Sciatic nerve (tissue), 2 donors: ENCODE measurements around the gene IAH1. TPM values are rescaled to one million over a fixed set of nuclear protein-coding genes. Genes with fewer than 3 reads are reported as not detected.
"Not testable (repeated sequence)": the region's sequence is repeated elsewhere in the genome, so short reads cannot be mapped to it uniquely, and the experiment has no call there.

Experiments
- ATAC-seq: fragments of 200-7000 bp; cut with Tn5 transposase; one replicate; pipeline ENCODE4 v1.9.1; 2020; ENCODE audit warnings: mild to moderate bottlenecking, moderate library complexity
- DNase-seq: peaks from one replicate; pipeline ENCODE4 v3.0.0-alpha.2; 2020; ENCODE audit warnings: low spot score
- intact Hi-C: fragments of 100-400 bp; cut with DNase I; formaldehyde crosslinking; loops from one replicate; pipeline ENCODE4 v1.14.2; 2022
- total RNA-seq: library from RNA; stranded (reverse); fragmentation: NEBNext Ultra II Directional; extraction: Animal tissue kit (Norgen Biotek cat#: 25700); gene quantifications from one replicate; pipeline ENCODE4 v1.2.1, GENCODE V29; 2021
- donor health status: DM: no; HTN: no; CAD: no.
- donor health status: DM: no; HTN: no; CAD: no.

IAH1 gene
- total RNA-seq, 1 donor from 2014 or later = 55.6 TPM

DNA sequence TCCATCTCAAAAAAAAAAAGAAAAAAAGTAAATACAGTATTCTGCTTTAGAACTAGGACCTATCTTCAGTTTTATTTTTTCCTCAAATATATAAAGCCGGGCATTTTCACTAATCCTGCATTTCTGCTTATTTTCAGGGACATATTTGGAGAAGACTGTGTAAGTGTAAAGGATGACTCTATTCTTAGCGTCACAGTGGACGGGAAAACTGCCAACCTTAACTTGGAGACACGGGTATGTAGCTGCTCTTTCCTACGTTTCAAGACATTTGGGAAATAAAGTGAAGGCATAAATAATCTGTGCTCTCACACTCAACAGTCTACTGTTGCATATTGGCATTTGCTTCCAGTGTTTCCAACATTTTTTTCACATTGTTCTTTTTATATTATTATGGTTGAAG is 3.1 kb upstream of the IAH1 start:
- intact Hi-C loops = loop anchor here (2.0 kb wide), 1 partner anchor 48 kb away; the partner anchor contains the start of genes CPSF3 and ITGB1BP1
- ATAC-seq = no peak
- no peak for DNase-seq

DNA sequence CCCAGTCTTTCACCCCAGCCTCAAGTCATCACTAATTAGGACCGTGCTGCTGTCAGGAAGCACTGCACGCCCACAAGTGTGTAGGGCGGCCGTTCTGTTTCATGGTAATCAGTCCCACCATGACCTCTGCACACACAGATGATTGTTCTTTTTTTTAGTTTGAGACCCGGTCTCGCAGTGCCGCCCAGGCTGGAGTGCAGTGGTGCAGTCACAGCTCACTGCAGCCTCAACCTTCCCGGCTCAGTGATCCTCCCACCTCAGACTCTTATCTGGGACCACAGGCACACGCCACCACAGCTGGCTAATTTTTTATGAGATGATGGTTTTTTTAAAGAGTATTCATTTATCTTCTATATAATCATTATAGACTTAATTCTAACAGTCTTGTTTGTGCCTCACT is 1.8 kb upstream of the IAH1 start:
- intact Hi-C loops = no loop called here
- no peak for ATAC-seq
- DNase-seq = no peak

DNA sequence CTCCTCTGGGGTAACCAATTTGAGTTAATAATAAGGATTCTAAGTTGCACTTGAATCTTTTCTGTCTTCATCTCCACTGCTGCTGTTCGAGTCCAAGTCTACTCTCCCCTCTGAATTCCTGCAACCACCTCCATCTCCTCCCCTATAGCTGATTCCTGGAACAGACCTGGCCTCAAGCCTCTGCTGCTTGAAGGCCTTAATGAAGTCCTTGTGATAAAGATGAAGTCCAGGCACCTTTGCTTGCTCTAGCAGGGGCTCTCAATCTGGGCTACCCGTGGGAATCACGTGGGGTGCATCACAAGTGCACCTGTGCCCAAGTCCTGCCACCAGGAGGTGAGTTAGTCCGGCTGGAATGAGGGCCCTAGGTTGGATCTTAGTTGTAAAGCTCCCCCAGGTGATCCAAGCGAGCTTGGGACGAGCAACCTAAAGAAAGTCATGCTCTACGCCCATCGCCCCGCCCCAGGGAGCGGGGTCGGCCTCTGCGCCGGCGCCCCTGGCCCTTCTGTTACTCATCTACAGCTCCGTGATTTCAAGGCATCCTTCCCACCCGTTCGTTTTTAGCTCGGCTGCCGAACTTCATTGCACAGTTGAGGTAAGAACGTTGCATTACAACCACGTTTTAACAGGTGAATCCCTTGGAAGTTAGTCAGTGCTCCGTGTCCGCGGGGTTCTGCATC is 905 bp upstream of the IAH1 start:
- DNase-seq = no peak
- intact Hi-C loops = no loop called here
- peak; percentile 34 for ATAC-seq

DNA sequence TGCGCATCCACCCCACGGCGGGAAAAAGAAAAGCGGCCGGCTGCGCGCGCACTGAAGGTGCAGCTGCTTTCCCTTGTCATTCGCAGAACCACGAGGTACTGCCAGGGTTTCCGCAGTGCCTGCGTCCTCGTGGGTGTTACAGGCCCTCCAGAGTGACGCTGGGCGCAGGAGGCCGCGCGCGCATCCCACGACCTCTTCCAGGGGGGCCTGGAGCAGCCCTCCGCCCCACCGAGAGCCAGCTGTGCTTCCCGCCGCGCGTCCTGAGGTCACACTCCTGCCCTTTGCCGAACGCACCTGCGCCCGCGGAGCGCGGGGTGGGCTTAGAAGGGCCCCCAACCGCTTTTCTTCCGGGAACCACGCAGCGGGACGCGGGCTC is 378 bp upstream of the IAH1 start:
- DNase-seq = peak; percentile 71
- peak; percentile 73 for ATAC-seq
- intact Hi-C loops = no loop called here

DNA sequence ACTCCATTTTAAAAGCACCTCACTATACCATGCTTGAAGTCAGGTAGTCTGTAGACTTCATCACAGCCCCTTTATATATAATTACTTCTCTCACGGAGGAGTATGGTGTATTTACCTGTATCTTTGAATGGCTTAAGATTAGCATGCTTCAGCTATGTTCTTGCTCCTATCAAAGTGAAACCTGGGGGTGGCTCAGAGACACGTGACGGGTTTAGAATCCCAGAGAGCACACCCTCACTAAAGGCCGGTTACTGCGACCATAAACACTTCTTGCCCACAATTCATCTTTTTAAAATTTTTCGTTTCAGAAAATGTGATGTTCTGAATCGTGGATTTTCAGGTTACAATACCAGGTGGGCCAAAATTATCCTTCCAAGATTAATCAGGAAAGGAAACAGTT is 3.6 kb downstream of the IAH1 start:
- DNase-seq (no peak), ATAC-seq (no peak)
- intact Hi-C loops = no loop called here

DNA sequence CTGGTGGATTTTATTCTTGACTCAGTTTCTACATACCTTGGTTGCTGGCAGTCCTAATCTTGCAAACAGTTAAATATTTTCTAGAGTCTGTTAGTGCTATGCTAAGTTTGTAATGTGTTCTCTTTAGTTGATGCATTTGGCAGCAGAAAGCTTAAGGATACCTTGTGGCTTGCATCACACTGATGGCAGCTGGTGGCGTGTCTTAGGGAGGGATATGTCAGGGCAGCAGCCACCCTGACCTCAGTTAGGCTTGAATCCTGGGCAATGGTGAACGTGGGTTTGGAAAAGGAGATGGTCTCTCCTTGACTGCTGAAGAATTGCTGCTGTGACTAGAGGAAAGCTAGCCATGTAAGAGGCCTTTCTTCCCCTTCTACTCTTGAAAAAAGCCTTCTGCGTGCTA is 4.2 kb downstream of the IAH1 start:
- intact Hi-C loops = no loop called here
- DNase-seq (no peak), ATAC-seq (no peak)

DNA sequence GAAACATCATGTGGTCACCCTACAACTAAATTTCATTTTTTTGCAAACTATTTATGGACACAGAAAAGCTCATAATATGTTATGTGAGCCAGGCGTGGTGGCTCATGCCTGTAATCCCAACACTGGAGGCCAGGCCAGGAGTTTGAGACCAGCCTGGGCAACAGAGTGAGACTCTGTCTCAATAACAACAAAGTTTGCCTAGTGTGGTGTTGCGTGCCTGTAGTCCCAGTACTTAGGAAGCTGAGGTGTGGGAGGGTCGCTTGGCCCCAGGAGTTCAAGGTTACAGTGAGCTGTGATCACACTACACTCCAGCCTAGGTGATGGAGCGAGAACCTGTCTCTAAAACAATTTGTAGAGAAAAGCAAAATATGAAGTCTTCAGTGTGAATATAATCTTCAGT is 5.8 kb downstream of the IAH1 start:
- intact Hi-C loops = no loop called here
- ATAC-seq = no peak
- DNase-seq = no peak

DNA sequence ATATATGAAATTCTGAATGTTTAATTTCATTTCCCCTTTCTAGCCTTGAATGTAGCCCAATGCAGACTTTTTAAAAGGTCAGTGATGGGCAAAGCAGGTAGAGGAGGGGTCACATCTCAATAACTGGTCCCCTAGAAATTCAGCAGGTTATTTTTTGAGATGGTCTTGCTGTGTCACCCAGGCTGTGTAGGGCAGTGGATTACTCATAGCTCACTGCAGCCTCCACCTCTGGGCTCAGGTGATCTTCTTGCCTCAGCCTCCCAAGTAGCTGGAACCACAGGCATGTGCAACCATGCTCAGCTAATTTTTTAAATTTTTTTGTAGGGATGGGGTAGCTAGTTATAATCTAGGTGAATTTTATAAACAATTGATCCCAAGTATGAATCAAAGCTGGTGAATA is 8.8 kb downstream of the IAH1 start:
- intact Hi-C loops = no loop called here
- ATAC-seq (no peak), DNase-seq (no peak)

DNA sequence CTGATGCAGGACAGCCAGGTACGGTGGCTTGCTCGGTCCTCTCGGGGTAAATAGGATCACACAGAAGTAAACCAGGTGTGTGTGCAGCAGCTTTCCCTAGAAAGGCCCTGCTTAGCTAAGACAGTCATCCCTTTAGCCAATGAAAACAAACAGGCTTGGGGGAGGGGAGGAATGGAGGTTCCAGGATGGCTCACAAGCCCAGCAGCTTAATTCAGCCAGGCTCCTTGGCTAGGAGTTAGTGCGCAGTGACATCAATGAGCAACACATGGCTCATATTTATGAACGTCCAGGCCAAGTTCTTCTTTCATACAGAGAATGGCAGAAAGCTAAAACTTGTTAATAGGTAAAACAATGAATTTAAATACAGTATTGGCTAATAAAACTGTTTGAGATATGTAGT is 10.2 kb downstream of the IAH1 start:
- intact Hi-C loops = no loop called here
- DNase-seq (no peak), ATAC-seq (no peak)

DNA sequence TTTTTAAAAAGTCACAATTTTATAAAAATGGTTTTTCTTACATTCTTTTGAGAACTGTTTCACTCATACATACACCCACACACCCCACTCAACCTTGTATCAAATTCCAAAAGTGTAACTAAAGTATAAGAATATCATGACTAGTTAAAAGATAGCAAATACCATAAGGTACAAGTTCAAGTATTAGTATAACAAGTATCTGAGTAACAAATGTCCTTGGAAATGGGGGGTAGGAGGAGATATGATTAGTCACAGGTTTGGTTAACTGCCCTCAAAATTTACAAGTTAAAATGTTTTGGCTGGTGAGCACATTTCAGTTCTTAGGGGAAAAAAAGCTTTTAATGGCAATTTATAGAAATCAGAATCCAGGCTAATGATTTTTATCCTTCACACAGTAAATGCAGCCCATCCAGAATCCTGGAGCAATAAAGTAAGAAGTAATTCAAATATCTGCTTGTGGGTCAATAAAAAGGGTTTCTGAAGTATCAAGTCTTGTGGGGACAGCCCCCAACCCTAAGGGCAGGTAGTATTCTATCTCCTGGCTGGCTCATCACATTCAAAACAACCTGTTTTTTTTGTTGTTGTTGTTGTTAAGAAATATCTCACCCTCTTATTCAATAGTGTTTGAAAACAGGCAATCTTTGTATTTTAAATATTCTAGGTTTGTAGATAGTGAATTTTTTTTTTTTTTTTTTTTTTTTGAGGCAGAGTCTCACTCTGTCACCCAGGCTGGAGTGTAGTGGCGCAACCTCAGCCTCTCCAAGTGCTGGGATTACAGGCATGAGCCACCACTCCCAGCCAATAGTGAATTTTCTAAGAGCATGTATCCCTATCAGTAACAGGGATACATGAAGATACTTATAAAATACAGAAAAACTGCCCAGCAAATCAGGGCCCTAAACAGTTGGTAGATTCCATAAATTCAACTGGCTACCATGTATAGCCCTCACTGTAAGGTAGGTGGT is 14.5 kb downstream of the IAH1 start:
- intact Hi-C loops = no loop called here
- ATAC-seq (no peak), DNase-seq (no peak)

DNA sequence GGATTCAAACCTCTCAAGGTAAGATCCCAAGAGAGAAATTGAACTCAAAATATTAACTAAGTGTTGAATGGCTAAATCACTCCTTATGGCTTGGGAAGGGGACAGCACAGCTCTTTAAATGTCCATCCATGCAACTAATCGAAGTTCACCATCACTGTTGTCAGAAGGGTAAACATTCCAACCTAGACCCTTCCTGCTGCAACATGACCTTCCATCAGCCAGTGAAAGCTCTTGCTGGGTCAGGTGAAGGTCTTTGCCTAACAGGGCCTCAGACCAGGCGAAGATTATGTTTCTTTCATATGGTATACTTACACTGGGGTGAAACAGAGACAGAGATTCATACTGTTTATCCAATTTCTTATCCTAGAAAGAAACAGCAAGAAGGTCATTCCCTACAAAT is 16.4 kb downstream of the IAH1 start:
- intact Hi-C loops = no loop called here
- no peak for ATAC-seq
- DNase-seq = no peak

DNA sequence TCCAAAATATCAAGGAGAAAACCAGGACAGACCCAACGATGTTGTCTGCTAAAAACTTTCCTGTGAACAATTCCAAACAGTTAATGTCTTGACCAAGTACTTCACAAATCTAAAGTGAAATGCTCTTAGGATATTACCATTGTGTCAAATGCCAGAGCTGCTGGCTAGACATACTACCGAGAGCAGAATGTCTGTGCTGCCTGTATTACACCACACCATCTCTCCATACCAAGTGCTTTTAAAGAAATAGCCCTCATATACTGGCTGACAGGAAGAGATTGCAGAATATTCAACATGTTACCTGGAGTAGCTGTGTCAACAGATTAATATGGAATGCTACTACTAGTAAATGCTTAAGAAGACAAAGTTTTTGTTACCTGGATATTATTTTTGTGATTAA is 18.6 kb downstream of the IAH1 start:
- DNase-seq (no peak), ATAC-seq (no peak)
- intact Hi-C loops = no loop called here

DNA sequence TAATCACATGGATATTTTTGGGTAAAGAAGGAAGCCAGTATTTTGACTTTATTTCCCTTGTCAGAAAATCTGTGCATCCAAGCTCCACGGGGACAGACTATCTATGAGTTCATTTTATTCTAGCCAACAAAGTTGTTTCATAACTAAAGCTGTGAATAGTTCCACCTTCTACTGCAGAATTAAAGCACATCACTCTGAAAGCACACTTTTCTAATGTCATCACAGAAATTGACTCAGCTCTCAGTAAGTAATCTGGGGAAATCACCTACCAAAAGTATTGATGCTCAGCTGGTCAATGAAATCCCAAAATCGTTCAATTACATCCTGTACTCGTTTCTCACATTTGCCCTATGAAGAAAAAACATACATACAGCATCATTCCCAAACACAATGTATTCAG is 19.1 kb downstream of the IAH1 start:
- DNase-seq (no peak), ATAC-seq (no peak)
- intact Hi-C loops = no loop called here

DNA sequence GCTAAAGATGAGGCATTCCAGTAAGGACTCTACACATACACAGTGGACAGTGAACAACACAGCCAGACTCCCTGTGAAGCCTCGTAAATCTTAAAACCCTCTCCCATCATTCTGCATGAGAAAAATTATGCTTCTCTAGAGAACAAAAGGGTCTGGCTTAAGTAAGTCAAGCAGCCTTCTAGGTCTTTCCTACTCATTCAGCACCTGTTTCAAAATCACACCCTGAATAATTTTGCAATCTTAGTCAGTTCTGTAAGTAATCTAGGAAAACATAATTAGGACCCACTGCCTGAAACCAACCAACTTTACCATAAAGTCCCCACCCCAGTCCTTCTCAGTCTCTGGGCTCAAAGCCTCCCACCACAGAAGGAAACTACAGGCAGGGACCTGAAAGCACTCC is 19.7 kb downstream of the IAH1 start:
- ATAC-seq (no peak), DNase-seq (no peak)
- intact Hi-C loops = no loop called here

DNA sequence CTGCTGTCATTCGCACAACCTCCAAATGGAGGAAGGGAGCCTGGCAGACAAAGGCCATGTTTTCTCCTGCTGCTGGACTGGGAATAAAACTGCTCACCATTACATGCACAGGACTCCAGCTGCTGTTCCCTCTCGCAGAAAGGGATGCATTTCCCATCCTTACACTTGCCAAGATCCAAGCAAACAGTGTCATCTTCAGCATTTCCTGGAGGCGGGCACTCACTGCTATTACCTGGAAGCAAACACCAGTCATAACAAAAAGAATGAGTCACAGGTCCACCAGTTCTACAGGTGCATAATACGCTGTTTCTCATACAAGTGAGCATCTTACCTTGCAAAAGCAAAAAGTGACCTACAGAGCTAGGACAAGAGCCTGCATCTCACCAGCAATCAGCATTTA is 22.7 kb downstream of the IAH1 start:
- no peak for ATAC-seq

DNA sequence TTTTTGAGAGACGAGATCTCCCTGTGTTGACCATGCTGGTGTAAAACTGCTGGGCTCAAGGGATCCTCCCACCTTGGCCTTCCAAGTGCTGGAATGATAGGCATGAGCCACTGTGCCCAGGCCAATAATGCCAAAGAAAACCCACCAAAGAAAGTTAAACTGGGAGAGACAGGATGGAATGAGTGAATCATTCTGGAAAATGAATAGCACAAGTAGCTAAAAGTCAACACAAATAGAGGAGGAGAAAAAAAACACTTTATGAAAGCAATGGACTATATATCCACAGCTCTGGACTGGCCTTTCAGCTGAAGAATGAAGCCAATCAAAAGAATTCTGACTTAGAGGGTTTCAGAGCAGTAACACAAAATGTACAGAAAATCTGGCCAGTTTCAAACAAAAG is 23.9 kb downstream of the IAH1 start:
- ATAC-seq (no peak), DNase-seq (no peak)
- intact Hi-C loops = no loop called here

More for the DNA sequence above, 22.7 kb downstream of the IAH1 start:
- intact Hi-C loops = loop anchor here (2.0 kb wide), 1 partner anchor 50 kb away; no protein-coding TSS in a partner anchor
- DNase-seq = no peak

DNA sequence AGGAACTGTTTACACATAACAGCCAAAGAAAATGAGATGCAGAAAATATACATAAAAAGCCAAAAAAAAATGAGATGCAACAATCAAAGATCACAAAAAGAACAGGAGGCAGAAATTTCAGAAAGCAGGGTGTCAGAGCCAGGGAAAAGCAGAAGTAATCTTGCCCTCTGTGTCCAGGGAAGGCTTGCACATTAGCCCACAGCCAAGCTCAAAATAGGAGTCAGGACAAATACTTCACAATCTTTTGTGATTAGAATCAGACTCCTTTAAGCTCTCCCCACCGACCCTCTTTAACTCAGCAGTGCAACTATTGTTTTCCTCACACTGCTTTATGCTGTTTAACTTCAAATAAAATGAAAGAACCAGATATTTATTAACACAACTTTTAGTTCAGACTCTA is 34.6 kb downstream of the IAH1 start:
- ATAC-seq (no peak), DNase-seq (no peak)
- intact Hi-C loops = no loop called here

DNA sequence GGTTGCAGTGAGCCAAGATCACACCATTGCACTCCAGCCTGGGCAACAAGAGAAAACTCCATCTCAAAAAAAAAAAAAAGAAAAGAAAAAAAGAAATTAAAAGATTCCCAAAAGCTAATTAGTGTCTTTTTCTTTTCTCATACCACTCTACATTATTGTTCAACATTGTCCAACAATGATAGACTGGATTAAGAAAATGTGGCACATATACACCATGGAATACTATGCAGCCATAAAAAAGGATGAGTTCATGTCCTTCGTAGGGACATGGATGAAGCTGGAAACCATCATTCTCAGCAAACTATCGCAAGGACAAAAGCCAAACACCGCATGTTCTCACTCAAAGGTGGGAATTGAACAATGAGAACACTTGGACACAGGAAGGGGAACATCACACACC is 39.6 kb downstream of the IAH1 start:
- DNase-seq, ATAC-seq, intact Hi-C loops: not testable (repeated sequence)

DNA sequence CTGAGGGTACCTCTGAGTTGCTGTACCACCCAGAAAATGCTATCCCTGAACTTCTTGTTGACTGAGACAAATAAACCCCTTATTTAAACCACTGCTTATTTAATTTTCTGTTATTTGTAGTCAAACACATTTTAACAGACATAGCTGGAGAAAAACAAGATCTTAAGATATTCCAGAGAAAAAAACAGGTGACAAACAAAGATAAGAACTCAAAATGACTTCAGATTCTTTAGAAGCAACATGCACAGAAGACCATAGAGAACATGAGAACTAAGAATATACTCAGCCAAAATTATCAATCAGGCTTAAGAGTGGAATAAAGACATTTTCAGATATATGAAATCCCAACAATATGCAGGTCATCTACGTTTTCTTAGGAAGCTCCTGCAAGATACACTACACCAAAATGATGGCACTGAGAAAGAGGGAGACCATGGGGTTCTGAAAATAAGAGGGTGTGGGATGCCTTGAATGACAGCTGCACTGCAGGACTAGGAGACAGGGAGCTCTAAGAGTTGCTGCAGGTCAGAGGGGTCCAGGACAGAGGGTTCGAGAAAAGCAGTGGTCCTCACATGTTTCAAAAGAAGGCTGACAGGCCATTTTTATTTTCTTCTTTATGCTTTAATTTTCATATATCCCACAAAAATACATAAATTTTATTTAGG is 42.9 kb downstream of the IAH1 start:
- intact Hi-C loops = no loop called here
- ATAC-seq (no peak), DNase-seq (no peak)

DNA sequence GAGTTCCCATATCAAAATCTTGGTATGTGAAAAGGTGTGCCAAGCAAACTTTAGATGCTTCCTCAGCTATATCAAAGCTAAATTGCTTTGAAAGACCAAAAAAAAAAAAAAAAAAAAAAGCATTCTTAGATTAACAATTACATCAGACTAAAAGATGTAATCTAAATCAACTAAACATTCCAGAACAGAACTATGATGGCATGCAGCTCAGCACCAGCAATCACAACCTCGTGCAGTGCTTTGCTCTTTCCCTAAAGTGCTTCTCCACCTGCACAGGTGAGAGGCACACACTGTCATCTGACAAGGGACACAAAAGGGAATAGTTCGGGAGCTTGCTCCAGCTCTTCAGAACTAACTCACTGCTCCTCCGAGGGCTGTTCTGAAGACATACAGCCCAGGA is 43.8 kb downstream of the IAH1 start:
- no peak for DNase-seq
- ATAC-seq = no peak
- intact Hi-C loops = no loop called here
